ENCODE results near the gene SLC15A5. TPM values are rescaled to one million over a fixed set of nuclear protein-coding genes. Genes with fewer than 3 reads are reported as not detected.

The SLC15A5 gene
- total and polyA plus RNA-seq, 4 donors, result 0.06 to 0.11 (median 0.09) TPM

DNA sequence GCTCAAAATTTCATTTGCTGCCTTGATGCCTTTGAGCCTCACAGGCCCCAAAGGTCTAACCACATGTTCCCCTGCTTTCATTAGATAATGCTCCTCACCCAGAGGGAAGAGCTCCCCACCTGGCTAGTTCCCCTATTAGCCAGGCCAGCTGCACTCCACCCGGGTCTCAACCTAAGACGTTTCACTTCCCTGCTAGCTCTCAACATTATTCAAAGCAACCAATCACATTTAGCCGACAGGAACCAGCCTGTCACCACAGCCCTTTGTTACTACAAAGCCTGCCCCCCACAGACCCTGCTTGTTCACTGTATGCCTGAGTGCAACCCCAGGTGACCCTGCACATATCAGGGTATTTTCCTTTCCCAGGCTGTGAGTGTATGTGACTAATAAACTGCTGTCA, 78.6 kb downstream of the SLC15A5 start:
- 22% methylated on average over 3 of the region's 3 CpGs for WGBS (ENCODE audit: insufficient coverage)
- no peak overlapping the region for H3K4me3 ChIP-seq (ENCODE audit: low read depth, low read length)
- H3K4me1 ChIP-seq (ENCODE audit: control insufficient read depth, insufficient read depth, low read length), result no peaks in the 10 kb centered on the region
- no peak overlapping the region for H3K27ac ChIP-seq (ENCODE audit: low read depth, low read length)
- no peak for DNase-seq (ENCODE audit: low read depth in 4 of 6, low spot score in 6 of 6)
- no peaks in the 10 kb centered on the region for H3K27me3 ChIP-seq (ENCODE audit: control insufficient read depth, insufficient read depth, low read length)
- no peaks in the 10 kb centered on the region for H3K36me3 ChIP-seq (ENCODE audit: control insufficient read depth, insufficient read depth, low read length)
- peaks cover 2% of the 10 kb centered on the region for H3K9me3 ChIP-seq (ENCODE audit: control insufficient read depth, insufficient read depth, low read length)

DNA sequence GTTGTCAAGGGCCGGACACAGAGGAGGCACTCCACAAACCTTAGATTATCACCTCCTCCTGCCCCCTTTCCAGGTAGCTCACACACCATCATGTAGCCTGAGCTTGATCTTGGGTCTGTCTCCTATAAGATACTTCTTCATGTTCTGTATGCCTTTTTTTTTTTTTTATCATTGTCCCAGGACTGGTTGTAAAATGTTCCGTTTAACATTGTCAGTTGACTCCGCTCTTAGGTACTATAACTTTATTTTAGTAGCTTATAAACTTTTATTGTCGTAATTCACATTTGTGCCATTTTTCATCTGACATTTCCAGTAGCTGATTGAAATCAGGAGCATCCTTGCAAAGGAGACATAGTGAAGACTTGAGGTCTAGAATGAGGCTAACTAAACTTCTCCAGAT, 79.9 kb downstream of the SLC15A5 start:
- no peaks in the 10 kb centered on the region for H3K4me1 ChIP-seq (ENCODE audit: control insufficient read depth, insufficient read depth, low read length)
- H3K27ac ChIP-seq (ENCODE audit: low read depth, low read length), result no peak overlapping the region
- no peaks in the 10 kb centered on the region for H3K27me3 ChIP-seq (ENCODE audit: control insufficient read depth, insufficient read depth, low read length)
- WGBS (ENCODE audit: insufficient coverage), result no CpG with 5 or more reads among the region's 4 CpGs
- DNase-seq (ENCODE audit: low read depth in 4 of 6, low spot score in 6 of 6), result no peak
- no peak overlapping the region for H3K4me3 ChIP-seq (ENCODE audit: low read depth, low read length)
- H3K36me3 ChIP-seq (ENCODE audit: control insufficient read depth, insufficient read depth, low read length), result no peaks in the 10 kb centered on the region
- peaks cover 2% of the 10 kb centered on the region for H3K9me3 ChIP-seq (ENCODE audit: control insufficient read depth, insufficient read depth, low read length)

- Histone ChIP-seq H3K4me1 (ENCODE audit: control insufficient read depth, insufficient read depth, low read length) (no peaks in the 10 kb centered on the region), H3K4me3 (ENCODE audit: low read depth, low read length) (no peak overlapping the region), H3K27ac (ENCODE audit: low read depth, low read length) (no peak overlapping the region), H3K36me3 (ENCODE audit: control insufficient read depth, insufficient read depth, low read length) (no peaks in the 10 kb centered on the region), H3K9me3 (ENCODE audit: control insufficient read depth, insufficient read depth, low read length) (no peaks in the 10 kb centered on the region), H3K27me3 (ENCODE audit: control insufficient read depth, insufficient read depth, low read length) (no peaks in the 10 kb centered on the region)
- 39% methylated on average over 4 of the region's 5 CpGs for WGBS (ENCODE audit: insufficient coverage)
- peak in 2 of 6 donors; percentile 8 to 45 for DNase-seq (ENCODE audit: low read depth in 4 of 6, low spot score in 6 of 6)
Measured at GRCh38 chr12:16189849-16190248, 87.6 kb downstream of the SLC15A5 start.

DNA sequence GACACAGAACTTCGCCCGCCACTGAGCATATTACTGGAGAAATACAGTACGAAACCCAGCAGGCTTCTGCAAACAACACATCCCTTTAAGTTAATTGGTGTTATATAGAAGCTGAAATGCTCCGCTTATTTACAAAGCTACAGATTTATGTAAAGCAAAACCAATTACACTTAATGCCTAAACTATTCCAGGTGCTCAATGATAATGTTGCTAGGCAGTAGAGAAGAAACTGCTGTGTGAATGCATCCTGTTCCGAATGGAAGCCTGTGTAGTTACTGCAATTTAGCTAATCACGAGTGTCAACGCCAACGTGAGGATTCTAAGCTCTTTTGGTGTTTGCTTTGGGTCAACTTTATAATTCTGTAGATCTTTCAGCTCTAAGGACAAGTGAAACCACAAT, 89.8 kb downstream of the SLC15A5 start:
- DNase-seq (ENCODE audit: low read depth in 4 of 6, low spot score in 6 of 6), result peak in 2 of 6 donors; percentile 2 to 89
- Histone ChIP-seq H3K36me3 (ENCODE audit: control insufficient read depth, insufficient read depth, low read length) (no peaks in the 10 kb centered on the region), H3K4me3 (ENCODE audit: low read depth, low read length) (no peak overlapping the region), H3K4me1 (ENCODE audit: control insufficient read depth, insufficient read depth, low read length) (no peaks in the 10 kb centered on the region), H3K27me3 (ENCODE audit: control insufficient read depth, insufficient read depth, low read length) (no peaks in the 10 kb centered on the region), H3K27ac (ENCODE audit: low read depth, low read length) (no peak overlapping the region), H3K9me3 (ENCODE audit: control insufficient read depth, insufficient read depth, low read length) (no peaks in the 10 kb centered on the region)
- WGBS (ENCODE audit: insufficient coverage), result 33% methylated on average over 1 of the region's 8 CpGs

DNA sequence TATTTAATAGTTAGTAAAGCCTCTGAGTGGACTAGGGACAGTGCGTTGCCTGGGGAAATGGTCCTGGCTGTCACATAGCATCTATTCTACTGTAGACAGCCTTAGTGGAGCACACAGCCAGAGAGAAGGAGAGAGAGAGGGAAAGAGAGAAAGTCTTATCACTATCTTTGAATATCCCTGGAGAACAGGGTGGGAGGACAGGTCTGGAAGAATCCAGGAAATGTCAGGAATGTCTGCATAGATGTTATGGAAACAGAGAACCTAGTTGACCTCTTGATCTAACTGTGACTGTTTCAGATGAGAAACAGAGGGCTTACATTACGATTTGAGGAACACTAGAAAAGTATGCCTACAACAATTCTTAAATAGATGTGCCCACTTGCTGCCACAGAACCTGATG, 92.8 kb downstream of the SLC15A5 start:
- 88% methylated on average over 1 of the region's 2 CpGs for WGBS (ENCODE audit: insufficient coverage)
- H3K27me3 ChIP-seq (ENCODE audit: control insufficient read depth, insufficient read depth, low read length), result no peaks in the 10 kb centered on the region
- H3K9me3 ChIP-seq (ENCODE audit: control insufficient read depth, insufficient read depth, low read length), result peaks cover 2% of the 10 kb centered on the region
- no peaks in the 10 kb centered on the region for H3K36me3 ChIP-seq (ENCODE audit: control insufficient read depth, insufficient read depth, low read length)
- no peak overlapping the region for H3K4me3 ChIP-seq (ENCODE audit: low read depth, low read length)
- no peak overlapping the region for H3K27ac ChIP-seq (ENCODE audit: low read depth, low read length)
- no peak for DNase-seq (ENCODE audit: low read depth in 4 of 6, low spot score in 6 of 6)
- no peaks in the 10 kb centered on the region for H3K4me1 ChIP-seq (ENCODE audit: control insufficient read depth, insufficient read depth, low read length)

DNA sequence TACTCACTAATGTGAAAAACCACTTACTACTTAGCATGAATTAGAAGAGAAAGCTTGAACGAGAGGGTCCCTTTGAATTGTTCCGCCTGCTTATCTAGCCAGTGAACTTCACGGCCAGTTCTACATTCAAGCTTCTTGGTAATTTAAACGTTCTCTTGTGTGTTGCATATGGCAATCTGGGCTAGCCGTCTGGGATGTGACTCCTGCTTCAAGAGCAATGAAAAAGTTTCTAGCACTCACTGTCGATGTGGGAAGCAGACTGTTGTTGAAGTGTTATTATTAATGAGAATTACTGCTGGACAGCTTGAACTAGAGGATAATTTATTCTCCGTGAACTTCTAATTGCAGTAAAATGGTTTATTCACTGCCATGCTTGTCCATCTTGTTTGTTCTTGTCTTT, 93.9 kb downstream of the SLC15A5 start:
- Histone ChIP-seq H3K36me3 (ENCODE audit: control insufficient read depth, insufficient read depth, low read length) (no peaks in the 10 kb centered on the region), H3K27ac (ENCODE audit: low read depth, low read length) (no peak overlapping the region), H3K4me1 (ENCODE audit: control insufficient read depth, insufficient read depth, low read length) (no peaks in the 10 kb centered on the region), H3K4me3 (ENCODE audit: low read depth, low read length) (no peak overlapping the region), H3K9me3 (ENCODE audit: control insufficient read depth, insufficient read depth, low read length) (peaks cover 2% of the 10 kb centered on the region), H3K27me3 (ENCODE audit: control insufficient read depth, insufficient read depth, low read length) (no peaks in the 10 kb centered on the region)
- peak in 1 of 6 donors; percentile 18 for DNase-seq (ENCODE audit: low read depth in 4 of 6, low spot score in 6 of 6)
- WGBS (ENCODE audit: insufficient coverage), result 64% methylated on average over 6 of the region's 7 CpGs

- no peaks in the 10 kb centered on the region for H3K27me3 ChIP-seq (ENCODE audit: control insufficient read depth, insufficient read depth, low read length)
- DNase-seq (ENCODE audit: low read depth in 4 of 6, low spot score in 6 of 6), result peak in 1 of 6 donors; percentile 7
- H3K4me1 ChIP-seq (ENCODE audit: control insufficient read depth, insufficient read depth, low read length), result no peaks in the 10 kb centered on the region
- no peak overlapping the region for H3K4me3 ChIP-seq (ENCODE audit: low read depth, low read length)
- H3K27ac ChIP-seq (ENCODE audit: low read depth, low read length), result no peak overlapping the region
- peaks cover 2% of the 10 kb centered on the region for H3K9me3 ChIP-seq (ENCODE audit: control insufficient read depth, insufficient read depth, low read length)
- WGBS (ENCODE audit: insufficient coverage), result 94% methylated on average over 1 of the region's 3 CpGs
- no peaks in the 10 kb centered on the region for H3K36me3 ChIP-seq (ENCODE audit: control insufficient read depth, insufficient read depth, low read length)
Measured at GRCh38 chr12:16175840-16176239, 101.6 kb downstream of the SLC15A5 start.

GRCh38 chr12:16174282-16174681, 103.2 kb downstream of the SLC15A5 start:
- no peak overlapping the region for H3K4me3 ChIP-seq (ENCODE audit: low read depth, low read length)
- DNase-seq (ENCODE audit: low read depth in 4 of 6, low spot score in 6 of 6), result no peak
- 92% methylated on average over 4 of the region's 4 CpGs for WGBS (ENCODE audit: insufficient coverage)
- no peaks in the 10 kb centered on the region for H3K27me3 ChIP-seq (ENCODE audit: control insufficient read depth, insufficient read depth, low read length)
- H3K36me3 ChIP-seq (ENCODE audit: control insufficient read depth, insufficient read depth, low read length), result no peaks in the 10 kb centered on the region
- H3K27ac ChIP-seq (ENCODE audit: low read depth, low read length), result no peak overlapping the region
- H3K4me1 ChIP-seq (ENCODE audit: control insufficient read depth, insufficient read depth, low read length), result no peaks in the 10 kb centered on the region
- no peaks in the 10 kb centered on the region for H3K9me3 ChIP-seq (ENCODE audit: control insufficient read depth, insufficient read depth, low read length)

GRCh38 chr12:16171348-16171747, 106.1 kb downstream of the SLC15A5 start:
- 100% methylated on average over 1 of the region's 2 CpGs for WGBS (ENCODE audit: insufficient coverage)
- DNase-seq (ENCODE audit: low read depth in 4 of 6, low spot score in 6 of 6), result no peak
- Histone ChIP-seq H3K4me1 (ENCODE audit: control insufficient read depth, insufficient read depth, low read length) (no peaks in the 10 kb centered on the region), H3K9me3 (ENCODE audit: control insufficient read depth, insufficient read depth, low read length) (no peaks in the 10 kb centered on the region), H3K27me3 (ENCODE audit: control insufficient read depth, insufficient read depth, low read length) (no peaks in the 10 kb centered on the region), H3K4me3 (ENCODE audit: low read depth, low read length) (no peak overlapping the region), H3K36me3 (ENCODE audit: control insufficient read depth, insufficient read depth, low read length) (no peaks in the 10 kb centered on the region), H3K27ac (ENCODE audit: low read depth, low read length) (no peak overlapping the region)

- Histone ChIP-seq H3K4me3 (ENCODE audit: low read depth, low read length) (no peak overlapping the region), H3K36me3 (ENCODE audit: control insufficient read depth, insufficient read depth, low read length) (no peaks in the 10 kb centered on the region), H3K27me3 (ENCODE audit: control insufficient read depth, insufficient read depth, low read length) (no peaks in the 10 kb centered on the region), H3K9me3 (ENCODE audit: control insufficient read depth, insufficient read depth, low read length) (no peaks in the 10 kb centered on the region), H3K4me1 (ENCODE audit: control insufficient read depth, insufficient read depth, low read length) (no peaks in the 10 kb centered on the region), H3K27ac (ENCODE audit: low read depth, low read length) (no peak overlapping the region)
- DNase-seq (ENCODE audit: low read depth in 4 of 6, low spot score in 6 of 6), result no peak
- no CpG with 5 or more reads among the region's 3 CpGs for WGBS (ENCODE audit: insufficient coverage)
Measured at GRCh38 chr12:16168078-16168477, 109.4 kb downstream of the SLC15A5 start.
